RKO (cell line): ENCODE results near the gene TMEM205.
"Not testable (repeated sequence)": the region's sequence is repeated elsewhere in the genome, so short reads cannot be mapped to it uniquely, and the experiment has no call there.

Source experiments
- DNase-seq: peaks from one replicate; pipeline ENCODE4 v3.0.0-alpha.2; 2016; ENCODE audit warnings: low spot score

The TMEM205 gene

GRCh38 chr19:11373166-11373884 lies 27.3 kb upstream of the TMEM205 start:
- no peak for DNase-seq

DNA sequence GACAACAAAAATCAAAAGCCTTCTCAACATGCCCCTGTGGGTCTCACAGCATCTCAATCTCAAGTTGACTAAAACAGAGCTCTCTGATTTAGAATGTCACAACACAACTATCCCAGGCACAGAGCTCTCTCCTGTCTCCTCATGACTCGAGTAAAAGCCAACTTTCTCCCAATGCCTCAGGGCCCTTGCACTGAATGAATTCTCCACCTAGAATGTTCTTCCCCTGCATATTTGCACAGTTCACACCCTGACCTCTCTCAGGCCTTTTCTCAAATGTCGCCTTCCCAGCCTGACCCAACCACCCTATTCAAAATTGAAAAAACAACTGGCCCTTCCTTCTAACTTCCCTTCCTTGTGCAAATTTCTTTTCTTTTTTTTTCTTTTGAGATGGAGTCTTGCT lies 24.7 kb upstream of the TMEM205 start:
- no peak for DNase-seq

DNA sequence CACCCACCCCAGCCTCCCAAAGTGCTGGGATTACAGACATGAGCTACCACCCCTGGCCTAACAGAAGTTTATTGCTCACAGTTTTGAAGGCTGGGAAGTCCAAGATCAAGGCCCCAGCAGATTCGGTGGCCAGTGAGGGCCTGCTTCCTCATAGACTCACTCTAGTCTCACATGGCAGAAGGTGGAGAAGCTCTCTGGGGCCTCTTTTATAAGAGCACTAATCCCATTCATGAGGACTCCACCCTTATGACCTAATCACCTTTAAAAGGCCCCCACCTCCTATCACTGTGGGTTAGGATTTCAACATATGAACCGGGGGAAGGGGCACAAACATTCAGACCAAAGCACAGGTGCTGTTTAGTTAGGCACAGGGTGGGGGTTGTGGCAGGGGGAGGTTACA lies 21.5 kb upstream of the TMEM205 start:
- DNase-seq, result no peak

DNA sequence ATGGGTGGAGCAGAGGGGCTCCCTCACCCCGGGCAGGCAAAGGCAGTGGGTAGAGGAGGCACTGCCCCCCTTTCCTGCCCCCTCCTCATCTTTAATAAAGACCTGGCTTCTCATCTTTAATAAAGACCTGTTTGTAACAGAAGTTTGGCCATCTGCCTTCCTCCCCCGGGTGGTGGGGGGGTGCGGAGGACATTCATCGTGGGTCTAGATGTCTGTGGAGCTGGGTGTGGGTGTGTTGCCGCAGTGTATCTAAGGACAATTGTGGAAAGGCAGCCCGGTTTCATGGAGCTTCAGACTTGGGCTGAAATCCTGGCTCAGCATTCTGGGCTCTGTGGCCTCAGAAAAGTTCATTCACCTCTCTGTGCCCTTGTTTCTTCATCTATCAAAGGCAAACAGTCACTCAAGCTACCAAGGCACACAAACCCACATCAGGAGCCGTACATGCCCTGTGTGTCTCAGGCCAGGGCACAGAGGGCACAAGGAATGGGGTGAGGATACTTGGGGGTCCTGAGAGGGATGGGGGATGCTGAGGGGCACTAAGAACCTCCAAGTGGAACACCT lies 19.6 kb upstream of the TMEM205 start:
- DNase-seq, result no peak

GRCh38 chr19:11364935-11365334 lies 18.9 kb upstream of the TMEM205 start:
- no peak for DNase-seq

- no peak for DNase-seq
Measured at GRCh38 chr19:11364296-11364904, 18.3 kb upstream of the TMEM205 start.

DNA sequence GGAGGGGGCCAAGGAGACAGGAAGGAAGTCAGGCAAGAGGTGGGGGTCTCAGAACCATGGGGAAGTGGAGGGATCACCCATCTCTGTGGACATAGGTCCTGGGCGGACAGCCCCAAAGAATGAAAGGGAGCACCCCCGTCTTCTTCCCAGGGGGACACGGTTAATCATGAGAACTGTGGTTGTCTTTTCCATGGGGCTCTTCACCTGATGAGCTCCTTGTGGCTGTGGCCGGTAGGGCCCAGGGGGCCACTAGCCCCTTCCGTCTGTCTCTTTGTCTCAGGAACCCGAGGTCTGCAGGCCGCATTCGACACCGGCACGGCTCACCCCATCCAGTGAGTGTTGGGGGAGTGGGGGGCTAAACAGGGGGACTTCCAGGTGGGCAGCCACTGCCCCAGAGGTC lies 17.8 kb upstream of the TMEM205 start:
- no peak for DNase-seq

GRCh38 chr19:11361771-11362731 lies 16.0 kb upstream of the TMEM205 start:
- no peak for DNase-seq

GRCh38 chr19:11361037-11361770 lies 15.1 kb upstream of the TMEM205 start:
- no peak for DNase-seq

GRCh38 chr19:11359421-11359820 lies 13.4 kb upstream of the TMEM205 start:
- DNase-seq, result no peak

- DNase-seq, result no peak
Measured at GRCh38 chr19:11356676-11357550, 10.8 kb upstream of the TMEM205 start.

GRCh38 chr19:11356074-11356397 lies 10.0 kb upstream of the TMEM205 start:
- no peak for DNase-seq

DNA sequence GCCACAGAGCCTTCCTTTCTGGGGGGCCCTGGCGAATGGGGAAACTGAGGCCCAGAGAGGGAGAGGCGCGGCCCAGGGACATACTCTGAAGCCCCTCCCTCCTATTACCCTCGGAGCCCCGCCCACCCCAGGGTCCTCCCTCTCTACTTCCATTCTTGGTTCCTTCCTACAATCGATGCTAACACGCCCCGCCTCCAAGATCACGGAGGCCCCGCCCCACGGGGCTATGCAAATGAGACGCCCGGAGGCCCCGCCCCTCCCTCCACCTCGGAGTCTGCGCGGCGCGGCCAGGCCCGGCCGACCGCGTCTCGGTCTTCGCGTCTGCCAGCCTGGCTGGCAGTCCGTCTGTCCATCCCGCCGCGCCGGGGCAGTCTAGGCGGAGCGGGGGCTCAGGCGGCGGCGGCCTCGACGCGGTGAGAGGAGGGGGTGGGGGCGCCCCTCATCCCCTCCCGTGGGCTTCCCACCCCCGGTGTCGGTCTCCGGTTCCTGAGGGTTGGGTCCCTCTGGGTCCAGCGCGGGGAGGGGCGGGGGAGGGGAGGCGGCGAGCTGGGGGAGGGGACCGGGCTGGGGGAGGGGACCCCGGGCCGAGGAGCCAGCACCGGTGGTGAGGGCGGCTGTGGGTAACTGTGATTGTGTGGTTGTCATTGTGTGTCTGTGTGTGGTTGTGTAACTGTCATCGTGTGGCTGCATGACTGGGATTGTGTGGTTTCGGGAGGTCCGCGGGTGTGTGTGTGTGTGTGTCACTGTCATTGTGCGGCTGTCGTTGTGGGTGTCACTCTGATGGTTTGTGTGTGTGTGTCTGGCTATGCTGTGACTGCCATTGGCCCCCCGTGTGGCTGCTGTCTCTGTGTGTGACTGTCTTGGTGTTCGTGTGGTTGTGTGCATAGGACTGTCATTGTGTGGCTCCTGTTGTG lies 9.3 kb upstream of the TMEM205 start, which contains the start of gene PLPPR2:
Gene PLPPR2, plus strand, starts transcription at position 273 of the 914 bp plus-strand sequence. CDS start 2,242 bp downstream, outside the sequence.
- DNase-seq, result peak; percentile 86

DNA sequence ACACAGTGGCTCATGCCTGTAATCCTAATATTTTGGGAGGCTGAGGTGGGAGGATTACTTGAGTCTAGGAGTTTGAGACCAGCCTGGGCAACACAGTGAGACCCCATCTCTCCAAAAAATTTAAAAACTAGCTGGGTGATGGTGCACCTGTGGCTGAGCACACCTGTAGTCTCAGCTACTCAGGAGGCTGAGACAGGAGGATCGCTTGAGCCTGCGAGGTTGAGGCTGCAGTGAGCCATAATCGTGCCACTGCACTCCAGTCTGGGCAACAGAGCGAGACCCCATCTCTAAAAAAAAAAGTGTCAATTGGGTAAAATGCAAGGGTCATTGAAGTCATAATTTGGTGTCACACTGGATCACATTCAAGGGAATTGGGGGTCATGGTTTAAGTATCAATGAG lies 8.0 kb upstream of the TMEM205 start:
- DNase-seq, result not testable (repeated sequence)

DNA sequence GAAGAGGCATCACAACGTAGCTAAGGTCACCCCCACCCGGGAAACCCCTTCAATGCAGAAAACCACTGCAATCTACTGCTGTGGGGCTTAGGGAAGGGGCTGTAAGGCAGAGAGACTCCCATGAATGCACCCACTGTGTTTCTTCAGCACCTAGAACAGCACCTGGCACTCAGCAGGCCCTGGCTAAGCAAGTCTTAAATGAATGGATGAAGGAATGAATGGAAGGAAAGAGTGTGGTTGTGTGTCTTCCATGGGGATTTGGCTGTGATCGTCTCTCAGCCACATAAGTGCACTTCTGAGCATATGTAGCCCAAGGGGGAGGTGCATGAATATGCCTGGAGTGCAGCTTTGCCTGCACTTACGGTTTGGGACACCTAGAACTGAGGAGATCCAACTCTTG lies 3.1 kb upstream of the TMEM205 start:
- no peak for DNase-seq

GRCh38 chr19:11347546-11348039 lies 1.5 kb upstream of the TMEM205 start:
- no peak for DNase-seq

DNA sequence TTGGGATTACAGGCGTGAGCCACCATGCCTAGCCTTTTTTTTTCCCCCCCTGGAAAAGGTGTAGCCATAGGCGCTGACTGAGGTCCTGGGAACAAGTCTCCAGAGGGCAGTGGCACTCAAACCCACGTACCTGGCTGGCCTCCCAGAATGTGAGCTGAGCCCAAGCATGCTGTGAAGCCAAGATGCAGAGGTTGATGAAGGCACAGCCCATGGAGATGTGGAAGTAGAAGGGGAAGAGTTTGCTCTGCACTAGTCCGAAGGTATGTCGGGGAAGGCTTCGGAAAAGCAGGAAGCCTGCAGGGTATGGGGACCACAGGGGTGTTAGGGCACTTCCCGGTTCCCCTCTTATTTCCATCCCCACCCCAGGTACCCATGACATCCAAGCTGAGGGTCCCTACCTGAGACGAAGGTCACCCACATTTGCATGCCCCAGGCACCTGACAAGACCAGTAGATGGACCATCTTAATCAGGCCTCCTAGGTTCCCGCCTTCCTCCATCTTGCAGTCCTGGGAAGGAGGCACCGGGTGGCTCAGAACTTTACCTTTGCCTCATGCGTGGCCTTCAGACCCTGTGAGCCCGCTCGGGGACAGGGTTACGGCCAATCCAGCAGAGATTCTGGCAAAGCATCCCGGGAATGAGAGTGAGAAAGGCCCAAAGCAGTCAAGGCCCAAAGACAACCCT lies 805 bp downstream of the TMEM205 start:
- DNase-seq, result no peak

GRCh38 chr19:11342429-11342828 lies 3.6 kb downstream of the TMEM205 start:
- no peak for DNase-seq

DNA sequence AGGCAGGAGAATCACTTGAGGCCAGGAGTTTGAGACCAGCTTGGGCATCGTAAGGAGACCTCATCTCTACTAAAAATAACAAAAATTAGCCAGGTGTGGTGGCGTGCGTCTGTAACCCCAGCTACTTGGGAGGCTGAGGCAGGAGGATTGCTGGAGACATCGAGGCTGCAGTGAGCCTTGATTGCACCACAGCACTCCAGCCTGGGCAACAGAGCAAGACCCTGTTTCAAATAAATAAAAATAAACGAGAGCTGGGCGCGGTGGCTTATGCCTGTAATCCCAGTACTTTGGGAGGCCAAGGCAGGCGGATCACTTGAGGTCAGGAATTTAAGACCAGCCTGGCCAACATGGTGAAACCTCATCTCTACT lies 6.0 kb downstream of the TMEM205 start:
- not testable (repeated sequence) for DNase-seq
